HG02571 (cell line): ENCODE measurements around the gene MYF5.
"Not testable (repeated sequence)": the region's sequence is repeated elsewhere in the genome, so short reads cannot be mapped to it uniquely, and the experiment has no call there.

Experiments
- ATAC-seq: cut with Tn5 transposase; IDR thresholded peaks from one replicate; pipeline ENCODE4 v1.9.1; 2021; ENCODE audit warnings: mild to moderate bottlenecking, moderate library complexity; ENCODE audit not compliant: unreplicated experiment

Gene MYF5

DNA sequence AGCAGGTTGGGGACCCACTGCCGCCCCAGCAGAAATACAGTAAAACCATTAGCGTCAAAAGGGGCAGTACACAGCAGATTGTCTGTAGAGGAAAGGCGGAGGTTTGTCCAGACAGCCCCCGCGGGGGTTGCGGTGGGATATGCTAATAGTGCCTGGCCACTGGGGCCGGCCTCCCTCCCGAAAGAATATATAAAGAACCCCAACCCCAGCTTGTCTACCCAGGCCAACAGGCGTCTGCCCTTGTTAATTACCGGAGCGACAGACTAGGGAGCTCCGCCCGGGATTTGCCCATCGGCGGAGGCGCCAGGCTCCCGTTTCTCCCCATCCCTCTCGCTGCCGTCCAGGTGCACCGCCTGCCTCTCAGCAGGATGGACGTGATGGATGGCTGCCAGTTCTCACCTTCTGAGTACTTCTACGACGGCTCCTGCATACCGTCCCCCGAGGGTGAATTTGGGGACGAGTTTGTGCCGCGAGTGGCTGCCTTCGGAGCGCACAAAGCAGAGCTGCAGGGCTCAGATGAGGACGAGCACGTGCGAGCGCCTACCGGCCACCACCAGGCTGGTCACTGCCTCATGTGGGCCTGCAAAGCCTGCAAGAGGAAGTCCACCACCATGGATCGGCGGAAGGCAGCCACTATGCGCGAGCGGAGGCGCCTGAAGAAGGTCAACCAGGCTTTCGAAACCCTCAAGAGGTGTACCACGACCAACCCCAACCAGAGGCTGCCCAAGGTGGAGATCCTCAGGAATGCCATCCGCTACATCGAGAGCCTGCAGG lies at the start of gene MYF5:
Gene MYF5, plus strand, starts transcription at position 217 of the 774 bp plus-strand sequence. Its CDS starts 152 bp downstream, at position 369.
- no peak for ATAC-seq

DNA sequence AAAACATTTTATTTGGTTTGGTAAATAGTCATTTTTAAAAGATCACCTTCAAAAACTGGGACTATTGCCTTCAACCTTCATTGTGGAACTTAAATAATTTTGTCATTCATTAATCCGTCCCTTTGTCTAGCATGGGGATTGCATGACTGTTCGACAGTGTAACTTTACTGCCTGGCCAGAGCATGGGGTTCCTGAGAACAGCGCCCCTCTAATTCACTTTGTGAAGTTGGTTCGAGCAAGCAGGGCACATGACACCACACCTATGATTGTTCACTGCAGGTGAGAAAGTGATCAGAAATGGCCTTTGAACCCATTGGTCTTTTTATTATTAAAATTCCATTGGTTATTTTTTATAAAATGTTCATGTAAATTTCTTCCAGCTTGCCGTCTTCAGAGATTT lies 46.5 kb upstream of the MYF5 start:
- no peak for ATAC-seq

DNA sequence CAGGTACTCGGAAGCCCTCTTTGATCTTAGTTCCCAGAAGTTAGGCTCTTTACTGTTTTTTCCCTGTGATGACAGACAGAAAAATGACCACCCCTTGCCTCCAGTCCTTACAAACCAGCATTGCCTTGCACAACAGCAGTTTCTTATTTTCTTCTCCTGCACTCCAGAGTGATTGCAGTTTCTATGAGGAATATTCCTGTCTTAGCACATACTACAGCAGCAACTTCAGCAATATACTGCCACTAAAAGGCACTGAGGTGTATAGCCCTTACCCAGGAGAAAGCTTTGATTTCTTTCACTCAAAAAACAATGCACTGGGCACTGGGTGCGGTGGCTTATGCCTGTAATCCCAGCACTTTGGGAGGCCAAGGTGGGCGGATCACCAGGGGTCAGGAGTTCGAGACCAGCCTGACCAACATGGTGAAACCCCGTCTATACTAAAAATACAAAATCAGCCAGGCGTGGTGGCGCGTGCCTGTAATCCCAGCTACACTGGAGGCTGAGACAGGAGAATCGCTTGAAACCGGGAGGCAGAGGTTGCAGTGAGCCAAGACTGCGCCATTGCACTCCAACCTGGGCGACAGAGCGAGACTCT lies 40.6 kb upstream of the MYF5 start:
- not testable (repeated sequence) for ATAC-seq

DNA sequence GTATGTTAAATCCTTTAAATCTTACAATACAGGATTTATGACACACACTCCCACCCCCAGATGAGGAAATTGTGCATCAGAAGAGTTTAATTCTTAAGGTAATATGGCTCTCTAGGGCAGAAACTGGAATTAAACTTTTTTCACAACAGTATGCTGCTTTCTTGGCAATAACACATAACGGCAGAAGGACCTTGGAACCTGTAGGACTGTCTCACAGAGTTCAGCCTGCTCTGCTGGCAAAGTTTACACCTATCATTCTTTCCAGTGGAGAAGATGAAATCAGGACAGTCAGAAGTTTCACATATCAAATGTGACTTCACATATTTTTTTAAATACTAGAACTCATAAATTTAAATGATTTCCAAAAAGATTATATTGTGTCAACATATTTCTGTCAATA lies 39.9 kb upstream of the MYF5 start:
- ATAC-seq: no peak

DNA sequence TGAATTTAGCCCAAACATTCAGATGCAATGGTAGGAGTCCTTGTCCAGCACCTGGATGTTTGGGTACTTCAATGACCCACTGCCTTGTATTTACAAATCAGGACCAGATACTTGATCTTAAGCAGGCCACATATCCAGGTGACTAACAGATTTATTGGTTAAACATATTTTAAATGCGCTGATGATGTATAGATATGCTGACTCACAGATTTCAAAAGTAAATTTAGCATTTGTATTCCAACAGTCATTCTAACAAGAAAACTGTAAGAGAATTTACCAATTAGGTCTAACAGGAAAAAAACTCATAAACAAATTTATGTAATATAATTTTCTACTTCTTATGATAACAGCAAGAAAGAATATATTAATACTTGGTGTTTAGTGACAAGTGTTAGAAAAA lies 38.7 kb upstream of the MYF5 start:
- ATAC-seq: no peak

DNA sequence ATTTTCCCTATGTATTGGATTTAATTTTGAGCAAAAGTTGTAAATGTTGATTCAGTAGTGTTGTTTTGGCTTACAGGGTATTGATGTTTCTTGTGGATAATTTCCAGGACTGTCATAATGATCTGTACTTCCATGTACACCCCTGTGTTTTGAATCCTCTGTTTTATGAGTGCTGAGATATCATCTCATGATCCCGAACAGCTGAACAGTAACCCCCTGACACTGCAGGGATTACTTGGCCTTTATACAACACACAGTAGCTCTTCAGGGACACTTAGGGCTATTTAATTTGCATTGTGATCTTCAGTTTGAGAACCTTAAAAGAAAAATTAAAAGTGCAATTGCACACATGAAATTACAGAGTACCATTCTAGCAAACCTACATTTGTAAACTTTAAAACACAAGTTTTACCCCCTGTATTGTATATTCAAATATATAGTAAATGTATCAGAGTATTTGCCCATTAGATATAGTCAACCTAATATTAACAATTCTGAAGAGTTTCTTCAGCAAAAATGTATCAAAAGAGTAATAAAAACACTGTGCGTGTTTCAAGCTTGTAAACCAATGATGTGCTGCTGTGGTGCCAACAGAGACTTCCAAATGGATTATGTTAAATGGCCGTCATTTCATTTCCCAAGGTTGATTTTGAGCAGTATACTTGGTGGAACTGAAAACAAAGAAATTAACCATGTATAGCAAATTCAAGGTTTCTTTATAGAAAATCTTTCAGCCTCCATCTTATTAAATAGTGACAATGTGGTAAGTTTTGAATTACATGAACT lies 37.2 kb upstream of the MYF5 start:
- no peak for ATAC-seq

DNA sequence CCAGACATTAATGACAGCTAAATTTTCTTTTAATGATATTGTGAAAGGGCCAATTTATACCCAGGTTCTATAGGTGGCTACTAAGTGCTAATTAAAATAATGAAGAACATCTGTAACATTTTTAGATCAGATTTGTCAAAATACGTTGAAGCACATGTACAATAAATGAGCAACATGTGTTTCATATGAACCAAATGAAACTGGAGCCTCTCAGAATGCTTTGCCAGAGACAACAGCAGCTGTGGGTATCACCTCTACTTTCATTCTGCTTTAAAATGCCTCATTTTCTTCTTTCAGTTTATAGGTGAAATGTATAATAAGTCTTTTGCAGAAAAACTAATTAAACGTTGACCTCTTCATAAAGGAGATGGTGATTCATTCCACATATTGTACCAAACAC lies 35.4 kb upstream of the MYF5 start:
- ATAC-seq: peak; percentile 91

DNA sequence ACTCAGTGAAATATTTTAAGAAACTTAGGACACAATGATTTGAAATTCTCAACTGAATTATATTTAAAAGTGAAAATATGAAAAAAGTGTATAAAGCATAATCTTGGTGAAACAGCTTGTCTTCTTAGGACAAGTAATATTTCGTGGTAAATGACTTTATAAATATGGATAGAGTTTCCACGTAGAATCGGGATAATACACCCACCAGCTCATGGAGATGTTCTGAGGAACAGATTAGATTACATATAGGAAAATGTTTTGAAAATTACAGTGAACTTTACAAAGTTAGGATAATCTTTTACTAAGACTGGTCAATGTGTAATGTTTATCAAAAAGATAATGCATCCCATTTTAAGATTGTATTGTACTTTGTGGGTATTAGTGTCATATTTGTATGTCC lies 34.9 kb upstream of the MYF5 start:
- ATAC-seq: no peak

DNA sequence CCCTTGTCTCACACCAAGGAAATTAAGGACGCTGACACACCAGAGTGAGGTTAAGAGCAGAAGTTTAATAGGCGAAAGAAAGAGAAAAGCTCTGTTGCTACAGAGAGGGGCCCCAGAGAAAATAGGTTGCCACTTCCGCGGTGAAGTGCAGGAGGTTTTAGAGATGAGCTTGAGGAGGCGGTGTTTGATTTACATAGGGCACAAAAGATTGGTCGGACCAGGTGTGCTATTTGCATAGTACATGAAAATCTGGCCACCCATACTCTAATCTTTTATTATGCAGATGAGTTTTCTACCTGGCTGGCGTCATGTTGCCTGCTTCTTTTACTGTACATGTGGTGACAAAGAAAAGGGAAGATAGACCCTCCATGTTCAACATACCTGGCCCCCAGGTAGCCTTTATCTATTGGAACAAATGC lies 32.6 kb upstream of the MYF5 start:
- no peak for ATAC-seq

DNA sequence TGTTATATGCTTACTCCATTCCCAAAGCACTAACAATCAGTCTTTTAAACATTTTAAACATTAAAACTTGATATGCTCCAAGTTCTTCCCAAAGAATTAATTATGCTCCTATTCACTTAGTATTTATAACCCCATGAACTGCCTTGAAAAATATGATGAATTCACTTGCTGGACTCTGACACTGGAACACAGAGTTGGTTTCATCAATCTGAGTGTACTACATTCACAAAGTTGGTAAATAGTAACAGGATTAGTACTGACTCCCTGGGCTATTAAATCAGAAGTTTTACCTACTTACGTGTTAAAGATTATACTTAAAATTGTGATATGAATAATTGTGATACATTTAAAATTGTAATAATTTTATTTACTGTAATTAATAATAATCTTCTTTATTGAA lies 26.6 kb upstream of the MYF5 start:
- no peak for ATAC-seq

DNA sequence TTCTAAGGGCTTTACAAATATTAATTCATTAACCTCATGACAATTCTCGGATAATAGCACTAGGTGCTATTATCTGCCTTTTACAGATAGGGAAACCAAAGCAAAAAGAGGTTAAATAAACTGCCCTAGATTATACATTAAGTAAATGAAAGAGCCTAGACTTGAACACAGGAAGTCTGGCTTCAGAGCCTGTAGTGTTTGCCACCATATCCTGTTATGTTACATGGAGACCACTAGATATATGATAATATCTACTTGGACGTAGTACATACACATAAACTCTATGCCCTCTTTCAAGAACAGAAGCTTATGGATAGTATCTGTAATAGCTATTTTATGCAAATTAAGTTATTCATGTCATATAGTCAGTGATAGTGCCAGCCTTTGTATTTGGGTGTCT lies 26.2 kb upstream of the MYF5 start:
- no peak for ATAC-seq

DNA sequence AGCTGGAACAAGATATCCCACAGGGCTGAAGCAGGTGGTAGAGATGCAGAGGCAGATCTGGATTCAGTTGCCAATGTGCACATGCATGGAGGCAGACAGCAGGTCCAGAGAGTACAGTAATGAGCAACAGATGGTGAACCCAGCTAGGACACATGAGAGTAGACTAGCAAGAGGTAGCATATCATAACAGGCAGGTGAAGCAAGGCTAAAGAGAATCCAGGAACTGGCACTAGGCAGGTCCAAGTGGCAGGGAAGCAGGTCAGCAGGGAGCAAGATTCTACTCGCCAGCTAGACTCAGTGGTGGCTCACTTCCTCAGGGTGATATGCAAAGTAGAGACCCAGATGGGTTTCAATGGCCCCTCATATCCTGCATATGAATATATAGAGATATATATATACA lies 24.6 kb upstream of the MYF5 start:
- ATAC-seq: no peak

DNA sequence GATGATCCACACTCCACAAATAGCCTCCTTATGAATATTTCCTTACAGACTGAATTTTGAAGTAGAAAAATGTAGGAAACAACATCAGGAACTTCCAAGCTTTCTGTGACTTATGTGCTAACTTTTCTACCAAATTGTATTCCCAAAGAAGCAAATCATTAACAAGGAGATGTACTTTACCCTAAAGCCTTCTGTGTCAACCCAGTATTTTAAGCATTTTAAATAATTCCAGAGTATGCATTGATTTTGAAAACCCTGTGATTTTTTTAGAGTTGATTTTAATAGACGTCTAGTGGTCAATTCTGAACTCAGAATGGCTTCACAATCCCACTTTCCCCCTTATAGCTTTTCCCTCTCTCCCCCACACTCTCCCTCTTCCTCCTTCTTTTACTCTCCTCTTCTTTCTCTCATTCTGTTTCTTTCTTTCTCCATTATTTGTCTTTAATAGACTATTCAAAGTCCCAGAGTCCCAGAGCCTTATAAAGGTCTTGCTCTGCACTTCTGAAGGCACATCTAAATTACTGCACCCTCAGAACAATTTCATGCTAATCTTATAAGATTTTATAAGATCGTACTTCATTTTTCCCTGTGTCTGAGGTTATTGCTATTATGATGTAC lies 19.3 kb upstream of the MYF5 start:
- ATAC-seq: no peak

DNA sequence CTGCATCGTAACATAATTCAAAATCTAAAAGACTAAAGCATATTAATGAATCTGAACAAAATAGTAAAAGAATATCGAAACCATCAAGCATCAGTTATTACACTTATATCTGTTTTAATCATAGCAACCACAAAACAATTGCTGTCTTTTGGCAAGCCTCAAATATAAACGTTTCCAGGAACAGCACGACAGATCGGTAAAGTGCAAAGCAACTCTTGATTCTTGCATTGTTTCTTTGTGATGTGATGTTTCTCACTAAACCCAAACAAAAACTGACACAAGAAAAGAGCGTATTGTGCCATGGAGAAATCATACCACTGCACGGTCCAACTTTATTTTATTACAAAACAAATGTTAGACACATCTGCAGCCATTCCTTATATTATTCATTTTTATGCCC lies 18.5 kb upstream of the MYF5 start:
- no peak for ATAC-seq

DNA sequence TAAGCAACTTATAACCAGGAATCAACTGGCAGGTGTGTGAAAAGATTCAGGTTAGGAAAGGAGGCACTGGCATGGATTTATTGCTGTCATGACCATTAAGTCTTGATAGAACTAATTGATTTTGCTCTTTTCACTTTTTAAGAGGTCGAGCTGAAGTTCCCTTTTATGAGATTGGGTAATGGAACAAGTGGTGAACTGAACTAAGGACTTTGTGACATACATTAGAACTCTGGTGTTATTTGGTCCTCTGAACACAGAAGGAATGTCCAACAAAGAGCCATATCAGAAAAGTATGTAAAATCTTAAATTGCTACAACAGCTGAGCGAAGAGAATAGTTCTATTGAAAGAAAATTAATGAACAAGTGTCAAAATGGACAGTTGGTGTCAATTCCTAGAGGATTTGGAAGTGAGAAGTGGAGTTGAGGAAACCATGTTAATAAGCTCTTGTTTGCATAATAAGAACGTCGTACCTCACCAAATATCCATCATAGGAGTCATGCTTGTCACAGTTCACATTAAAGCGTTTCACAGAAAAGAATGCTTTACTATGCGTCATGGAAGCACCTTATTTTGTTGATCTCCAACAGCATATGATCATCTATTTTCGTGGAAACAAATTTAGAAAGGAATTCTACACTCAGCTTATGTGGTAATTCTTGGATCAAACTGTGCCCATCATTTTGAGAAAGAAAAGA lies 17.7 kb upstream of the MYF5 start:
- no peak for ATAC-seq

DNA sequence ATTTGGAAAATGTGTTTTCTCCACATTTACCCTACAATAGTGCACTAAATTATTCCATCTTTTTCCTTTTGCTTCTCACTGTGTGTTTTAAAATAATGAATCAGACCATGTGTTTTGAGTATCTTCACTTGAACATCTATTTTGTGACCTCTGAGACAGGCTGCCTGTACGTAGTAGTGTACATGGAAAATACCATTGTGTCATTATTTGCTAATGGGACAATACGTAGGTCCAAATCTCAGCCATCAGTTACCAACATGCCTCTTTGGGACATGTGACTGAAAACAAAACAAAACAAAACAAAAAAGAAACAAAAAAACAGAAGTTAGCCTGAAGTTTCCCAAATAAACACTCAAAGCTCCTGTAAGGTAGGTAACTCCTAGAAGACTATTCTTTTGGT lies 16.4 kb upstream of the MYF5 start:
- ATAC-seq: no peak

DNA sequence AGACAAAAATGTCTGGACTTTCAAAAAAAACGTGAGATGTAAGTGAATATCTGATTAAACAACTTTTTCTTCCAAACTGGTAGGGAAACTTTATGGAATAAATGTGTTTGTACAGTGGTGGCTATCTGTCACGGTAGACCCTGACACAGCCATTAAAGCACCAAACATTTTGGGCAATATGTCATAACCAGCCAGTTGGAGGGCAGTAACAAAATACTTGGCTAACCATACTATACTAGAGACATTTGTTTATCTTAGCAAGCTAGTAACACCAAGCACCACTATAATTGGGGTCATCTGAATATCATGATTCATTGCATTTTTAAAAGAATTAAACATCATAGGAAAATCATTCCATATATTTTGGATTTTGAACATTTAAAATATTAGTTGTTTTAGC lies 15.3 kb upstream of the MYF5 start:
- no peak for ATAC-seq

DNA sequence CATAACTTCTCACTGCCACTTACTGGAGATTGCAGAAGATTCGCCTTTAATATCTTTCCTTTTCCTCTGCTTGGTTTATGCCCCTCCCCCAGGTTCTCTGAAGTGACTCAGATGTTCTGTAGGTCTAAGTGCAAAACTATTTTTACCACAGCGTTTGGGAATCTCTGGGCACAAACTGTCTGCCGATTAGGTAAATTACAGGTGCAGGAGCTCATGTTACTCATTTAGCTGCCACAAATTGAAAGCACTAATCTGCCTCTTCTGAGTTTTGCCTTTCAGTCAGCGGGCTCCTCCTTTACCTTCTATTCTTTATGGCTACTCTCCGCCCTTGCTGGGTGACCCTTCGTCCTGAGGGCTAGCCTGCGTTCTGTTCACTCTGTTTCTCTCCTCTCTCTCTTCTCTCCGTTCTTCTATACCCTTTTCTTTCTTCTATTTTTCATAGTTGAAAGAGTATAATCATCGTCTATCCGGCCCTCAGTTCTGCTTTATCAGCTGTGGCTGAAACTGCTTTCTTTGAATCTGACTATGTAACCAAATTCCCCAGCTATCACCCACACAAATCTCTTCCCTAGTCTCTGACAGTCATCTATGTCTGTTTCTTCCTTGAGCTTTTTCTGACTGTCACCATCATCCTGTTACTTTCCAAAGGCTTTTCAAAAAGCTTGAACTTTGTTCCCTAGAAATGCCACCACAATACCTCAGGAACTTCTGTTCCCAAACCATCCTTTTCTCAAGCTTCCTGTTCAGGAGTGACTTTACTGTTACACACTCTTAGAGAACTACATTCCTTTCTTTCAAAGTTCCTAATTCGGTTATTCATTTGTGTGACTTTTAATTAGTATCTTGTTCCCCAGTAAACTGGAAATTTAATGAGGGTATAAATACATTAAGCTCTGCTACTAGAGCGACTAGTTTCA lies 13.6 kb upstream of the MYF5 start:
- peak; percentile 87 for ATAC-seq

DNA sequence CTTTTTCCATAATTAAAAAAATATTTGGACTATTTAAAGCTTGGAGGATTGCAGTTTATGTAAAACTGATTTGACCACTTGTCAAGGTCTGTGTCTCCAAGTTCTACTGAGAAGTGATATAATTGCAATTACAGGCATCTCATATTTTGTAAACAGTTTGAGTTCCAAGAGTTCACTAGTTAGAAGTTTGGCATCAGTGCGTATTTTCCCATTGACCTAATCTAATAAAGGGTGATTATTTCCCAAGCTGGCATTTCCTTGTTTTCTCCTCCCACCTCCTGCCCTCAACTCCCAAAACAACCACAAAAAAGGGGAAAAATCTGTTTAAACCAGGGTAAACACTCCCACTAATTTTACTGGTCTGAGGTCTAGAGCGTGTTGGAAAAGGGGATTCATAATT lies 12.3 kb upstream of the MYF5 start:
- no peak for ATAC-seq
